K562 (cell line): ENCODE measurements around the gene CRYZL1. TPM values are rescaled to one million over a fixed set of nuclear protein-coding genes. Genes with fewer than 3 reads are reported as not detected.
A peak's percentile ranks its signal among the peaks of the same experiment; 100 is the strongest.

Experiments
- ATAC-seq: fragments of 200-7000 bp; cut with Tn5 transposase; 3 replicates; pipeline ENCODE4 v1.9.1; 2020; ENCODE audit warnings: moderate library complexity
- BruUV-seq: library from RNA; stranded (reverse); fragments of 400-500 nt; replicated peaks from 2 replicates; lab custom pipeline; 2021; lab: Mats Ljungman, UMichigan
- CTCF ChIA-PET: fragments of 300-600 bp; formaldehyde crosslinking; extraction: SDS; loops from one replicate; lab custom pipeline; 2021; ENCODE audit warnings: low intra/inter-chr PET ratio; lab: Yijun Ruan, JAX
- POLR2A ChIA-PET: fragments of 300-600, 350-650 bp; sonication (Branson Sonifier 250); formaldehyde crosslinking; extraction: SDS; loops from one replicate; lab custom pipeline; 2021; ENCODE audit warnings: antibody characterized with exemption, inconsistent platforms; lab: Yijun Ruan, JAX
- DNase-seq, 4 experiments: peaks; one replicate each; pipeline versions ENCODE4 v3.0.0 to v3.0.0-alpha.2; 2011 to 2018; ENCODE audit warnings: low spot score in 3 of 4, mixed read lengths in 3 of 4; ENCODE audit errors: extremely low read depth in 1 of 4
- FAIRE-seq: peaks from 2 replicates; lab custom pipeline; 2011; peaks lifted over from hg19 to GRCh38; lab: Jason Lieb, UNC
- H2AFZ ChIP-seq: 2 replicates; pipeline ENCODE4 v1.6.0; 2011; ENCODE audit warnings: low read depth, low read length, control low read depth, inconsistent platforms
- H3K27ac ChIP-seq: fragments of 200-600 bp; 3 replicates; pipeline ENCODE4 v1.8.0; 2011; ENCODE audit warnings: low read depth, mild to moderate bottlenecking, control low read depth, inconsistent platforms, low read length, moderate library complexity, mixed read lengths; ENCODE audit errors: extremely low read depth
- H3K27me3 ChIP-seq, 2 experiments: fragments of 300-600 bp in 1 of 2; 2 replicates in 1 of 2; 3 replicates in 1 of 2; pipeline versions ENCODE4 v1.6.0 to v1.8.0; 2011; ENCODE audit warnings: inconsistent platforms in 2 of 2, low read length in 2 of 2, mild to moderate bottlenecking in 1 of 2, mixed read lengths in 1 of 2, moderate library complexity in 1 of 2; ENCODE audit not compliant: control insufficient read depth in 2 of 2, insufficient read depth in 2 of 2
- H3K36me3 ChIP-seq: fragments of 300-600 bp; 3 replicates; pipeline ENCODE4 v1.8.0; 2011; ENCODE audit warnings: mild to moderate bottlenecking, low read length, inconsistent platforms; ENCODE audit not compliant: control insufficient read depth, insufficient read depth
- H3K4me1 ChIP-seq, 2 experiments: fragments of 200-600 bp in 1 of 2; replicated peaks in 1 of 2; 2 replicates in 1 of 2; 3 replicates in 1 of 2; pipeline versions ENCODE4 v1.5.1 to v1.8.0; 2011; ENCODE audit warnings: inconsistent platforms in 2 of 2, low read length in 2 of 2, mild to moderate bottlenecking in 1 of 2, mixed read lengths in 1 of 2, moderate library complexity in 1 of 2; ENCODE audit not compliant: control insufficient read depth in 2 of 2, insufficient read depth in 2 of 2
- H3K4me2 ChIP-seq: 2 replicates; pipeline ENCODE4 v1.6.1; 2011; ENCODE audit warnings: low read length, control low read depth, inconsistent platforms, mixed read lengths; ENCODE audit not compliant: insufficient read depth
- H3K4me3 ChIP-seq: fragments of 200-600 bp; sonication (generic), shearing (Covaris generic); 2 replicates; pipeline ENCODE4 v1.5.1; 2016; ENCODE audit warnings: control low read depth, inconsistent platforms
- H3K79me2 ChIP-seq: fragments of 200-600 bp; 3 replicates; pipeline ENCODE4 v1.8.0; 2011; ENCODE audit warnings: low read length, inconsistent platforms; ENCODE audit not compliant: control insufficient read depth, insufficient read depth
- H3K9ac ChIP-seq, 2 experiments: 2 replicates each; pipeline versions ENCODE4 v1.6.0 to v1.6.1; 2011; ENCODE audit warnings: low read depth in 2 of 2, low read length in 2 of 2, control low read depth in 1 of 2, inconsistent platforms in 1 of 2, mild to moderate bottlenecking in 1 of 2, mixed read lengths in 1 of 2; ENCODE audit not compliant: insufficient read depth in 1 of 2
- H3K9me1 ChIP-seq: one replicate; pipeline ENCODE4 v1.6.0; 2011; ENCODE audit warnings: inconsistent platforms, mild to moderate bottlenecking, low read length, moderate library complexity; ENCODE audit not compliant: control insufficient read depth, insufficient read depth
- H3K9me3 ChIP-seq: replicated peaks from 2 replicates; pipeline ENCODE4 v1.5.1; 2011; ENCODE audit warnings: low read depth, low read length, inconsistent platforms; ENCODE audit not compliant: control insufficient read depth, insufficient read depth
- H4K20me1 ChIP-seq: replicated peaks from 2 replicates; pipeline ENCODE4 v1.6.1; 2011; ENCODE audit warnings: low read length, inconsistent platforms, mixed read lengths; ENCODE audit not compliant: control insufficient read depth, insufficient read depth
- BACH1 ChIP-seq: fragments of 200-800 bp; sonication (Bioruptor generic); IDR thresholded peaks from 2 replicates; pipeline ENCODE4 v1.6.1; 2016; ENCODE audit warnings: missing genetic modification characterization, missing compliant biosample characterization
- C11orf30 ChIP-seq: fragments of 450-650 bp; IDR thresholded peaks from 2 replicates; pipeline ENCODE4 v1.6.1; 2016; ENCODE audit warnings: low read depth, mild to moderate bottlenecking
- GATA2 ChIP-seq: sonication (generic); formaldehyde crosslinking; IDR thresholded peaks from 2 replicates; pipeline ENCODE4 v1.4.0; 2020; ENCODE audit warnings: mild to moderate bottlenecking, missing genetic modification reagents
- HMG20B ChIP-seq: fragments of 250-450 bp; sonication (Bioruptor Pico); IDR thresholded peaks from 2 replicates; pipeline ENCODE4 v1.5.0; 2021; ENCODE audit warnings: mild to moderate bottlenecking
- IRF2 ChIP-seq: sonication (generic); formaldehyde crosslinking; IDR thresholded peaks from 2 replicates; pipeline ENCODE4 v1.8.1; 2022; ENCODE audit warnings: mild to moderate bottlenecking, missing genetic modification reagents
- MAFG ChIP-seq: fragments of 450-650 bp; conservative IDR thresholded peaks from 2 replicates; pipeline ENCODE4 v1.6.1; 2016; ENCODE audit warnings: missing genetic modification characterization, missing compliant biosample characterization
- NFE2 ChIP-seq: IDR thresholded peaks from 2 replicates; pipeline ENCODE4 v1.6.1; 2014; ENCODE audit warnings: antibody characterized with exemption, low read depth
- NFE2L1 ChIP-seq: fragments of 450-650 bp; IDR thresholded peaks from 2 replicates; pipeline ENCODE4 v1.6.1; 2016; ENCODE audit warnings: missing genetic modification characterization, low read depth, mild to moderate bottlenecking, missing compliant biosample characterization, moderate library complexity, borderline replicate concordance
- NRF1 ChIP-seq, 2 experiments: fragments of 450-650 bp; IDR thresholded peaks in 1 of 2; conservative IDR thresholded peaks in 1 of 2; 2 replicates each; pipeline ENCODE4 v1.6.1; 2014; ENCODE audit warnings: mild to moderate bottlenecking in 2 of 2
- RBM25 ChIP-seq: fragments of 200-400 bp; formaldehyde crosslinking; IDR thresholded peaks from 2 replicates; pipeline ENCODE4 v1.6.1; 2018; ENCODE audit warnings: low read length, low read depth, moderate library complexity; ENCODE audit not compliant: severe bottlenecking
- SAFB2 ChIP-seq: fragments of 200-400 bp; formaldehyde crosslinking; IDR thresholded peaks from 2 replicates; pipeline ENCODE4 v1.6.1; 2018; ENCODE audit warnings: borderline replicate concordance, low read length, low read depth, moderate library complexity; ENCODE audit not compliant: severe bottlenecking
- SMARCE1 ChIP-seq: fragments of 450-650 bp; IDR thresholded peaks from 2 replicates; pipeline ENCODE4 v1.7.1; 2016; ENCODE audit warnings: mild to moderate bottlenecking
- SREBF2 ChIP-seq: sonication (generic); formaldehyde crosslinking; IDR thresholded peaks from 2 replicates; pipeline ENCODE4 v1.4.0; 2020; ENCODE audit warnings: mild to moderate bottlenecking, missing genetic modification reagents
- TARDBP ChIP-seq: fragments of 450-650 bp; IDR thresholded peaks from 2 replicates; pipeline ENCODE4 v1.6.1; 2016
- TCF3 ChIP-seq: sonication (generic); formaldehyde crosslinking; IDR thresholded peaks from 2 replicates; pipeline ENCODE4 v1.4.0; 2020; ENCODE audit warnings: mild to moderate bottlenecking, missing genetic modification reagents
- USF1 ChIP-seq: sonication (generic); formaldehyde crosslinking; IDR thresholded peaks from 2 replicates; pipeline ENCODE4 v1.9.0; 2022; ENCODE audit warnings: mild to moderate bottlenecking, missing genetic modification reagents
- ZNF316 ChIP-seq: fragments of 450-650 bp; IDR thresholded peaks from 2 replicates; pipeline ENCODE4 v1.6.1; 2016
- ZNF584 ChIP-seq: fragments of 200-800 bp; sonication (Bioruptor generic); IDR thresholded peaks from 2 replicates; pipeline ENCODE4 v1.6.1; 2016; ENCODE audit warnings: low read depth, mild to moderate bottlenecking, missing genetic modification characterization, missing compliant biosample characterization
- ZNF76 ChIP-seq: fragments of 250-450 bp; sonication (Bioruptor Pico); IDR thresholded peaks from 2 replicates; pipeline ENCODE4 v1.4.0; 2020; ENCODE audit warnings: mild to moderate bottlenecking, moderate library complexity, borderline replicate concordance
- WGBS: fragments of 100-300 bp; shearing (Covaris generic); methylation state at CpG from one replicate; pipeline ENCODE4 v1.1.6; 2016; ENCODE audit warnings: low coverage, mixed read lengths; ENCODE audit not compliant: insufficient coverage; ENCODE audit errors: missing lambda C conversion rate; 5-methylcytosine and 5-hydroxymethylcytosine counted together
- in situ Hi-C: fragments of 300-500 bp; cut with MboI; formaldehyde crosslinking; loops from 4 replicates; pipeline ENCODE4 v1.15.0; 2018; ENCODE audit warnings: inconsistent platforms, mixed read lengths
- intact Hi-C: fragments of 100-400 bp; cut with micrococcal nuclease; formaldehyde crosslinking; loops from 2 replicates; pipeline ENCODE4 v1.14.2; 2022
- polyA plus RNA-seq, 8 experiments: library from polyadenylated mRNA; depleted of rRNA in 4 of 8; stranded (reverse) in 5 of 8; unstranded in 3 of 8; fragments of >200 nt; fragmentation: Nextera tagmentation in 2 of 8; fragmentation: Illumina TruSeq in 1 of 8; extraction: Ambion mirVana in 2 of 8; extraction: Trizol in 1 of 8; gene quantifications; 2 replicates each; pipeline versions ENCODE4 v1.2.1 to v1.2.3, GENCODE V29; 2011 to 2014; ENCODE audit warnings: inconsistent platforms in 1 of 8, missing spikeins in 1 of 8
- total RNA-seq, 7 experiments: library from RNA; depleted of rRNA in 6 of 7; stranded (reverse); fragments of >200 nt in 6 of 7; fragmentation: Illumina TruSeq in 2 of 7; extraction: Trizol in 2 of 7; gene quantifications; 2 replicates each; pipeline versions ENCODE4 v1.2.1 to v1.2.3, GENCODE V29; 2011 to 2021; ENCODE audit warnings: low replicate concordance in 1 of 7
- TF ChIP-seq, protein P1 (sequence below): fragments of 200-800 bp; sonication (Bioruptor generic); IDR thresholded peaks from 2 replicates; pipeline ENCODE4 v1.6.1; 2016; ENCODE audit warnings: missing genetic modification characterization, missing compliant biosample characterization

CRYZL1 gene
- total and polyA plus RNA-seq, 9 of the 15 experiments (the other 6 are each of a cell fraction or from before 2014, with no cell fraction given), result 19.9 to 98.2 (median 39.2) TPM

- Histone ChIP-seq H3K4me2 (no peak overlapping the region), H3K36me3 (no peaks in the 10 kb centered on the region), H4K20me1 (no peaks in the 10 kb centered on the region), H2AFZ (no peak overlapping the region), H3K4me3 (no peak overlapping the region), H3K9me1 (no peaks in the 10 kb centered on the region), H3K4me1 (peaks cover 5 to 14% of the 10 kb centered on the region in 2 experiments; a peak in 4 of 5 replicates), H3K27me3 (no peaks in the 10 kb centered on the region; a peak in 1 of 5 replicates), H3K27ac (no peak overlapping the region), H3K9ac (no peak overlapping the region), H3K9me3 (no peaks in the 10 kb centered on the region), H3K79me2 (no peaks in the 10 kb centered on the region)
- intact Hi-C loops (no loop called here), in situ Hi-C loops (no loop called here)
- BruUV-seq, result no TSS peak
- ATAC-seq (peak; percentile 49), FAIRE-seq (no peak), DNase-seq (no peak)
- WGBS, result 6% methylated on average over 1 of the region's 1 CpG
- ChIA-PET POLR2A (interaction anchor here (0.5 to 1.3 kb wide), 2 partner anchors 9 to 199 kb away, joined by 3 to 4 read pairs; no protein-coding TSS in a partner anchor), CTCF (no interaction called here)
- TF ChIP-seq SREBF2, result no peak
- TF ChIP-seq ZNF584, result no peak
- 0 out of 2 replicates have a peak, but pooled peaks have one; percentile 57 for TF ChIP-seq SMARCE1
- peak; percentile 68; the same call in 1 of the 2 replicates for TF ChIP-seq C11orf30
- no peak for TF ChIP-seq ZNF76 (CRISPR knock-in tag)
- no peak for TF ChIP-seq NRF1 (conservative IDR thresholded peaks at IDR 0.05 in 1 of 2, IDR thresholded peaks at IDR 0.05 in 1 of 2)
- no peak for TF ChIP-seq USF1
- TF ChIP-seq RBM25, result peak; percentile 6
- TF ChIP-seq TCF3 (CRISPR knock-in tag), result no peak
- 0 out of 2 replicates have a peak, but pooled peaks have one; percentile 50 for TF ChIP-seq GATA2 (CRISPR knock-in tag)
- TF ChIP-seq TARDBP, result no peak
- peak; percentile 76; the same call in 1 of the 2 replicates for TF ChIP-seq ZNF316
- TF ChIP-seq NFE2L1, result peak; percentile 56
- peak; percentile 84 for TF ChIP-seq MAFG (tag)
- TF ChIP-seq NFE2, result peak; percentile 91
- peak; percentile 89 for TF ChIP-seq BACH1 (tag)
- TF ChIP-seq SAFB2, result no peak
- TF ChIP-seq IRF2, result no peak
- TF ChIP-seq, protein P1, sequence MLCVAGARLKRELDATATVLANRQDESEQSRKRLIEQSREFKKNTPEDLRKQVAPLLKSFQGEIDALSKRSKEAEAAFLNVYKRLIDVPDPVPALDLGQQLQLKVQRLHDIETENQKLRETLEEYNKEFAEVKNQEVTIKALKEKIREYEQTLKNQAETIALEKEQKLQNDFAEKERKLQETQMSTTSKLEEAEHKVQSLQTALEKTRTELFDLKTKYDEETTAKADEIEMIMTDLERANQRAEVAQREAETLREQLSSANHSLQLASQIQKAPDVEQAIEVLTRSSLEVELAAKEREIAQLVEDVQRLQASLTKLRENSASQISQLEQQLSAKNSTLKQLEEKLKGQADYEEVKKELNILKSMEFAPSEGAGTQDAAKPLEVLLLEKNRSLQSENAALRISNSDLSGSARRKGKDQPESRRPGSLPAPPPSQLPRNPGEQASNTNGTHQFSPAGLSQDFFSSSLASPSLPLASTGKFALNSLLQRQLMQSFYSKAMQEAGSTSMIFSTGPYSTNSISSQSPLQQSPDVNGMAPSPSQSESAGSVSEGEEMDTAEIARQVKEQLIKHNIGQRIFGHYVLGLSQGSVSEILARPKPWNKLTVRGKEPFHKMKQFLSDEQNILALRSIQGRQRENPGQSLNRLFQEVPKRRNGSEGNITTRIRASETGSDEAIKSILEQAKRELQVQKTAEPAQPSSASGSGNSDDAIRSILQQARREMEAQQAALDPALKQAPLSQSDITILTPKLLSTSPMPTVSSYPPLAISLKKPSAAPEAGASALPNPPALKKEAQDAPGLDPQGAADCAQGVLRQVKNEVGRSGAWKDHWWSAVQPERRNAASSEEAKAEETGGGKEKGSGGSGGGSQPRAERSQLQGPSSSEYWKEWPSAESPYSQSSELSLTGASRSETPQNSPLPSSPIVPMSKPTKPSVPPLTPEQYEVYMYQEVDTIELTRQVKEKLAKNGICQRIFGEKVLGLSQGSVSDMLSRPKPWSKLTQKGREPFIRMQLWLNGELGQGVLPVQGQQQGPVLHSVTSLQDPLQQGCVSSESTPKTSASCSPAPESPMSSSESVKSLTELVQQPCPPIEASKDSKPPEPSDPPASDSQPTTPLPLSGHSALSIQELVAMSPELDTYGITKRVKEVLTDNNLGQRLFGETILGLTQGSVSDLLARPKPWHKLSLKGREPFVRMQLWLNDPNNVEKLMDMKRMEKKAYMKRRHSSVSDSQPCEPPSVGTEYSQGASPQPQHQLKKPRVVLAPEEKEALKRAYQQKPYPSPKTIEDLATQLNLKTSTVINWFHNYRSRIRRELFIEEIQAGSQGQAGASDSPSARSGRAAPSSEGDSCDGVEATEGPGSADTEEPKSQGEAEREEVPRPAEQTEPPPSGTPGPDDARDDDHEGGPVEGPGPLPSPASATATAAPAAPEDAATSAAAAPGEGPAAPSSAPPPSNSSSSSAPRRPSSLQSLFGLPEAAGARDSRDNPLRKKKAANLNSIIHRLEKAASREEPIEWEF, result no peak
- no peak for TF ChIP-seq HMG20B (CRISPR knock-in tag)
Measured at GRCh38 chr21:33659568-33659949, 18.0 kb upstream of the CRYZL1 start.
